Mucosa of descending colon (tissue), 3 donors: ENCODE results near the gene WDR90. TPM values are rescaled to one million over a fixed set of nuclear protein-coding genes. Genes with fewer than 3 reads are reported as not detected.

Experiments used
- ATAC-seq: fragments of 200-7000 bp; cut with Tn5 transposase; one replicate; pipeline ENCODE4 v1.9.1; 2020; ENCODE audit warnings: mild to moderate bottlenecking, moderate library complexity
- DNase-seq, 3 donors: peaks; one replicate each; pipeline ENCODE4 v3.0.0-alpha.2; 2020
- H3K36me3 ChIP-seq: fragments of 200-600 bp; one replicate; pipeline ENCODE4 v1.8.0; 2021; ENCODE audit warnings: low read depth, mild to moderate bottlenecking
- H3K4me1 ChIP-seq: fragments of 200-600 bp; one replicate; pipeline ENCODE4 v1.8.0; 2021; ENCODE audit warnings: low read depth, mild to moderate bottlenecking
- H3K4me3 ChIP-seq: fragments of 200-600 bp; one replicate; pipeline ENCODE4 v1.8.0; 2021; ENCODE audit warnings: mild to moderate bottlenecking
- H3K9me3 ChIP-seq: fragments of 200-600 bp; one replicate; pipeline ENCODE4 v1.8.0; 2021; ENCODE audit warnings: mild to moderate bottlenecking
- intact Hi-C, 2 donors: fragments of 100-400 bp; cut with DNase I in 1 of 2; cut with micrococcal nuclease in 1 of 2; formaldehyde crosslinking; loops; one replicate each; pipeline versions ENCODE4 v1.11.0 to v1.11.1; 2022; cut with DNase I, micrococcal nuclease
- total RNA-seq, 3 donors: library from RNA; stranded (reverse); fragmentation: NEBNext Ultra II Directional in 2 of 3; extraction: Animal tissue kit (Norgen Biotek cat#: 25700) in 2 of 3; gene quantifications; one replicate each; pipeline versions ENCODE4 v1.2.1 to v1.2.4, GENCODE V29; 2021 to 2023
- TF ChIP-seq, protein P1 (sequence below): fragments of 200-600 bp; IDR thresholded peaks from one replicate; pipeline ENCODE4 v1.8.0; 2022; ENCODE audit warnings: antibody characterized with exemption, mild to moderate bottlenecking
- donor health status: DM: no; HTN: no; CAD: no; lungs with moderate emphysema.
- donor health status: DM: no; HTN: no; CAD: no.
- donor health status: DM: no; HTN: yes; CAD: no.

The WDR90 gene
- total RNA-seq, 3 donors from 2014 or later = 35.0 to 54.9 (median 50.2) TPM

GRCh38 chr16:695355-696089 is 46.4 kb downstream of the WDR90 start:
- no peaks in the 10 kb centered on the region for H3K9me3 ChIP-seq
- ATAC-seq (peak; percentile 89), DNase-seq (peak; percentile 92 to 93 (median 93))
- TF ChIP-seq, protein P1, sequence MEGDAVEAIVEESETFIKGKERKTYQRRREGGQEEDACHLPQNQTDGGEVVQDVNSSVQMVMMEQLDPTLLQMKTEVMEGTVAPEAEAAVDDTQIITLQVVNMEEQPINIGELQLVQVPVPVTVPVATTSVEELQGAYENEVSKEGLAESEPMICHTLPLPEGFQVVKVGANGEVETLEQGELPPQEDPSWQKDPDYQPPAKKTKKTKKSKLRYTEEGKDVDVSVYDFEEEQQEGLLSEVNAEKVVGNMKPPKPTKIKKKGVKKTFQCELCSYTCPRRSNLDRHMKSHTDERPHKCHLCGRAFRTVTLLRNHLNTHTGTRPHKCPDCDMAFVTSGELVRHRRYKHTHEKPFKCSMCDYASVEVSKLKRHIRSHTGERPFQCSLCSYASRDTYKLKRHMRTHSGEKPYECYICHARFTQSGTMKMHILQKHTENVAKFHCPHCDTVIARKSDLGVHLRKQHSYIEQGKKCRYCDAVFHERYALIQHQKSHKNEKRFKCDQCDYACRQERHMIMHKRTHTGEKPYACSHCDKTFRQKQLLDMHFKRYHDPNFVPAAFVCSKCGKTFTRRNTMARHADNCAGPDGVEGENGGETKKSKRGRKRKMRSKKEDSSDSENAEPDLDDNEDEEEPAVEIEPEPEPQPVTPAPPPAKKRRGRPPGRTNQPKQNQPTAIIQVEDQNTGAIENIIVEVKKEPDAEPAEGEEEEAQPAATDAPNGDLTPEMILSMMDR = no peak
- H3K36me3 ChIP-seq = no peaks in the 10 kb centered on the region
- intact Hi-C loops = no loop called here
- H3K4me1 ChIP-seq = peaks cover 20% of the 10 kb centered on the region
- H3K4me3 ChIP-seq = no peak overlapping the region

DNA sequence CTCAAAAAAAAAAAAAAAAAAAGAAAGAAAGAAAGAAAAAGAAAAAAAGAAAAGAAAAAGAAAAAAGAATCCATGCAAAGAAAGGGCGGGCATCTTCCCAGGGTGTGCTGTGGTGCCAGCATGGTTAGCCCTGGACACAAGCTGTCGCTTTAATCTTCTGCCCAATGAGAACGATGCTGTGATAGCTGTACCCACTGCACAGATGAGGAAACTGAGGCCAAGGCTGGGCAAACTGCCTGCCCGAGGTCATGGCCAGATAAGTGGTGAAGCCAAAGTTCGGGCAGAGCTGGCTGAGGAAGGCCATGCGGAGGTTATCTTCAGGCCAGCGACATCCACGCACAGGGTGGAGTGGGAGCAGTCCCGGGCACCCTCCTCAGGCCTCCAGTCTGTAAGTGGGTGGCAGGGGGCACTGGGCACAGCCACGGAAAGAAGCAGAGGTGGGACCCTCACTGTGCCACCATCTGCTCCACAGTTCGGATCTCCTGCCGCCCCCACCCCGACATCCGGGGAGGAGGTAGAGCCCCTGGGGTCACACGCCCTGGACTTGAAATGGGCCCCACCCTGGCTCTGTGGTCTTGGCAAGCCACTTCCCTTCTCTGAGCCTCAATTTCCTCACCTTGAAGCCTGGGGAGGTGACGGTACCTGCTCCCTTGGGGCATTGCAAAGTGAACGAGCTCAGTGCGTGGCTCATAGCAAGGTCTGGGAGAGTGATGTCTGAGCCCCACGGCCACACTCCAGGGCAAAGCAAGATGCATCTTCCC is 49.9 kb downstream of the WDR90 start:
- no peak for ATAC-seq
- H3K36me3 ChIP-seq = no peaks in the 10 kb centered on the region
- DNase-seq = no peak
- no peaks in the 10 kb centered on the region for H3K9me3 ChIP-seq
- H3K4me1 ChIP-seq = peaks cover 15% of the 10 kb centered on the region
- TF ChIP-seq, protein P1 = no peak
- no peak overlapping the region for H3K4me3 ChIP-seq
- intact Hi-C loops = no loop called here

DNA sequence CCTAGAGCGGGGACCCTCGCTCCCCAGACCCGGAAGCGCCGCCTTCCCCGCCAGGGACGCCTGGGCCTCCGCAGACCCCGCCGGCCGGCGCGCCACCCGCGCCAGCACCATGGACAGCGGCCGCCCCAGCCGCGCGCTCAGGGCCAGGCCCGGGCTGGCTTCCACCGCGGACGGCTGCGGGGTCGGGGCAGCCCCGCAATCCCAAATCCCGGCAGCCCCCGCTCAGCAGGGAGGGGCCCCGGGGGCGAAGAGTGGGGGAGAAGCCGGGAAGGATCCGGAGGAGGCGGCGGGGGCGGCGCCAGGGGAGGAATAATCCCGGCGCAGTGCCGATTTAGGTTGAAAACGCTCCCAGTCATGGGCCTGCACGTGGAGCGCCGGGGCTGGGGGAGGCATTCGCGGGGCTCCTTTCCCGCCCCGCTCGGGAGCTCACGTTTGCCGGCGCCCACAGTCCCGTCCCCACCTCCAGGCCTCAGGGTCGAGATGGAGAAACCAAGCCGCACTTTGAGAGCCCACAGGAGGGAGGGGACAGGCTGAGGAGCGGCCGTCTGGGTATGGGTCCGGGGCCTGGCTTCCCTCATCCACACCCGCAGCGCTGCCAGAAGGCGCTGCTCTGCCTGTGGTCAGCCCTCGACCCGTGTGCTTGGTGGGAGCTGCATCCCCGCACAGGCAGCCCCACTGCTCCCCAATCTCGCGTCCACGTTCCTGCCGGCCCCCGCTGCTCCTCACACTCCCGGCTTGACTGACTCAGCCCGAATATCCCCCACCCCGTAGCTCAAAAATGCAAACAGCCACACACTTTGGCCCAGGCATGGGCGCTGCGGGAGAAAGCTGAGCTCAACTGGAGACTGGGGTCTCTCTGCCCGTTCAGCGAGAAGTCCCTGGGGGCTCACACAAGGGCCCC is 51.8 kb downstream of the WDR90 start:
- H3K4me3 ChIP-seq = no peak overlapping the region
- H3K4me1 ChIP-seq = peaks cover 2% of the 10 kb centered on the region
- intact Hi-C loops = no loop called here
- H3K9me3 ChIP-seq = no peaks in the 10 kb centered on the region
- ATAC-seq (peak; percentile 41), DNase-seq (peak in 1 of 3 donors; percentile 40)
- no peaks in the 10 kb centered on the region for H3K36me3 ChIP-seq
- TF ChIP-seq, protein P1 = no peak

GRCh38 chr16:702341-702740 is 53.2 kb downstream of the WDR90 start:
- Histone ChIP-seq H3K4me3 (no peak overlapping the region), H3K4me1 (peaks cover 2% of the 10 kb centered on the region), H3K36me3 (no peaks in the 10 kb centered on the region), H3K9me3 (no peaks in the 10 kb centered on the region)
- DNase-seq (no peak), ATAC-seq (no peak)
- TF ChIP-seq, protein P1 = no peak
- intact Hi-C loops = no loop called here

GRCh38 chr16:703406-703805 is 54.2 kb downstream of the WDR90 start:
- intact Hi-C loops = no loop called here
- no peaks in the 10 kb centered on the region for H3K9me3 ChIP-seq
- TF ChIP-seq, protein P1 = no peak
- no peaks in the 10 kb centered on the region for H3K36me3 ChIP-seq
- no peak for DNase-seq
- no peak overlapping the region for H3K4me3 ChIP-seq
- H3K4me1 ChIP-seq = peaks cover 2% of the 10 kb centered on the region
- no peak for ATAC-seq
